ENCODE measurements around the gene KRT7. TPM values are rescaled to one million over a fixed set of nuclear protein-coding genes. Genes with fewer than 3 reads are reported as not detected.

The KRT7 gene
- not detected for total RNA-seq (ENCODE audit: unreplicated experiment)
- long read RNA-seq, result 0 reads

DNA sequence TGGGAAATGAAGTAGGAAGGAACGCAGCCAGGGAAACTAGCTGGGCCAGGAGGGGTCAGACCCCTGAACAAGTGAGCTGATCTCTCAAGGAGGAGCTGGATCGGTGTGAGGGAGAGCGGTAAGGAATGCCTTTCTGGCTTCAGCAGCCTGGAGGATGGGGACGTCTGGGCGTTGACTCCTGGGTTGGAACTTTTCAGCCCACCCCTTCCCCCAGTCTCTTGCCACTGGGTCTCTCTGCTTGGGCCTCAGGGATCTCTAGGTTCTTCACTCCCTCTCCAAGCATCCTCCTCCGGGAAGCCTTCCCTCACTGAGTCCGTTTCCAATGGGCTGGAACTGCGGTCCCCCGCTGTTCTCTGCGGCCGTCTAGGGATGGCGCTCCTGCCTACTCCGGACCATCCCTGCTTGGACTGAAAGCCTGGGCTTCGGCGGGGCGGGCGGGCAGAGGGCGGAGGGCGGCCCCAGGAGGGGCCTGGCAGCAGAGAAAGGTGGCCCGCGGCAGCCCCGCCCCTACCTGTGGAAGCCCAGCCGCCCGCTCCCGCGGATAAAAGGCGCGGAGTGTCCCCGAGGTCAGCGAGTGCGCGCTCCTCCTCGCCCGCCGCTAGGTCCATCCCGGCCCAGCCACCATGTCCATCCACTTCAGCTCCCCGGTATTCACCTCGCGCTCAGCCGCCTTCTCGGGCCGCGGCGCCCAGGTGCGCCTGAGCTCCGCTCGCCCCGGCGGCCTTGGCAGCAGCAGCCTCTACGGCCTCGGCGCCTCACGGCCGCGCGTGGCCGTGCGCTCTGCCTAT, at the start of gene KRT7:
Gene KRT7 (plus strand): TSS at position 570 of the 788 bp plus-strand sequence. CDS start 54 bp downstream, at position 624.
- peaks cover 21% of the 10 kb centered on the region for H3K27me3 Mint-ChIP-seq (ENCODE audit: unreplicated experiment)
- peaks cover 22% of the 10 kb centered on the region for H3K4me1 Mint-ChIP-seq (ENCODE audit: unreplicated experiment)

DNA sequence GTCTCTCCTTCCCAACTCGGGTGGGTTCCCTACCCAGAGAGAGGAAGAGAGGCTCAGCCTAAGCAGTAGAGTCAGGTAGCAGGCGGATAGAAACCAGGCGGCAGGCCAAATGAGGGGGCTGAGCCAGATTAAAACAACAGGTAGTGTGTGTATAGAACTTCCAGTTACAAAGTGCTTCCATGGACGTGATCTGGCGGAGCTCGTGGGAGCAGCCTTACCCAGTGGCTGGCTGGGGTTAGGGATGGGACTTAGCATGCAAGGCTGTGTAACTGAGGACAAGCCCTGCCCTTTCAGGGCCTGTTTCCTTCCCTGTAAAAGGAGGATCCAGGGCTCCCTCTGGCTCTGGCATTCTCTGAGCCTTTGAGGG, 49.5 kb upstream of the KRT7 start:
- peaks cover 18% of the 10 kb centered on the region for H3K27me3 Mint-ChIP-seq (ENCODE audit: unreplicated experiment)
- H3K9me3 Mint-ChIP-seq (ENCODE audit: unreplicated experiment), result no peaks in the 10 kb centered on the region
- peaks cover 54% of the 10 kb centered on the region for H3K4me1 Mint-ChIP-seq (ENCODE audit: unreplicated experiment)
- DNase-seq (ENCODE audit: low spot score), result no peak
- H3K36me3 Mint-ChIP-seq (ENCODE audit: low read depth, unreplicated experiment), result no peaks in the 10 kb centered on the region
- no peak overlapping the region for H3K27ac Mint-ChIP-seq (ENCODE audit: unreplicated experiment)
- TF ChIP-seq, protein P1, sequence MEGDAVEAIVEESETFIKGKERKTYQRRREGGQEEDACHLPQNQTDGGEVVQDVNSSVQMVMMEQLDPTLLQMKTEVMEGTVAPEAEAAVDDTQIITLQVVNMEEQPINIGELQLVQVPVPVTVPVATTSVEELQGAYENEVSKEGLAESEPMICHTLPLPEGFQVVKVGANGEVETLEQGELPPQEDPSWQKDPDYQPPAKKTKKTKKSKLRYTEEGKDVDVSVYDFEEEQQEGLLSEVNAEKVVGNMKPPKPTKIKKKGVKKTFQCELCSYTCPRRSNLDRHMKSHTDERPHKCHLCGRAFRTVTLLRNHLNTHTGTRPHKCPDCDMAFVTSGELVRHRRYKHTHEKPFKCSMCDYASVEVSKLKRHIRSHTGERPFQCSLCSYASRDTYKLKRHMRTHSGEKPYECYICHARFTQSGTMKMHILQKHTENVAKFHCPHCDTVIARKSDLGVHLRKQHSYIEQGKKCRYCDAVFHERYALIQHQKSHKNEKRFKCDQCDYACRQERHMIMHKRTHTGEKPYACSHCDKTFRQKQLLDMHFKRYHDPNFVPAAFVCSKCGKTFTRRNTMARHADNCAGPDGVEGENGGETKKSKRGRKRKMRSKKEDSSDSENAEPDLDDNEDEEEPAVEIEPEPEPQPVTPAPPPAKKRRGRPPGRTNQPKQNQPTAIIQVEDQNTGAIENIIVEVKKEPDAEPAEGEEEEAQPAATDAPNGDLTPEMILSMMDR (IDR thresholded peaks at IDR 0.05; ENCODE audit: unreplicated experiment), result no peak
- no peak overlapping the region for H3K4me3 Mint-ChIP-seq (ENCODE audit: unreplicated experiment)

More for the DNA sequence above, at the start of gene KRT7:
- no peak within 1 kb of the TSS for H3K27ac Mint-ChIP-seq (ENCODE audit: unreplicated experiment)
- DNase-seq (ENCODE audit: low spot score), result no peak
- H3K9me3 Mint-ChIP-seq (ENCODE audit: unreplicated experiment), result no peaks in the 10 kb centered on the region
- TF ChIP-seq, protein P1 (IDR thresholded peaks at IDR 0.05; ENCODE audit: unreplicated experiment), result no peak
- H3K36me3 Mint-ChIP-seq (ENCODE audit: low read depth, unreplicated experiment), result no peaks in the 10 kb centered on the region
- peak within 1 kb of the TSS; percentile 16 for H3K4me3 Mint-ChIP-seq (ENCODE audit: unreplicated experiment)

DNA sequence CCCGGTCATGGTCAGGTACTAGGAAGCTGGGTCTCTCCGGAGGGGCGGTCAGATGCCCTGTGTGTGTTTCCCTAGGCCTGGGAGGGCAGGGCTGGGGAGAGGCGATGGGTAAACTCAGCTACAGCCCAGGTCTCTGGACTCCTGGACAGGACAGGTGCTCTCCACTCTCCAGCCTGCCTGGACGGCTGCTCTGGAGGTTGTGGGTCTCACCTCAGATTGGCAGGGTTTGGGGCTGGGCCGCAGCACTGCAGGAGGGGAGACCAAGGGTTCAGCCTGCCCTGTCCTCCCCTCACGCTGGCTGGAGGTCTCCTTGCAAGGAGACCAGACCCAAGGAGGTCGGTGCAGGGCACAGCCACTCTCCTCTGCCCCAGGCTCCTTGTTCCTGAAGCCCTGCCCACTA, 49.1 kb upstream of the KRT7 start:
- no peak for DNase-seq (ENCODE audit: low spot score)
- H3K9me3 Mint-ChIP-seq (ENCODE audit: unreplicated experiment), result no peaks in the 10 kb centered on the region
- no peak overlapping the region for H3K4me3 Mint-ChIP-seq (ENCODE audit: unreplicated experiment)
- TF ChIP-seq, protein P1 (IDR thresholded peaks at IDR 0.05; ENCODE audit: unreplicated experiment), result no peak
- H3K27ac Mint-ChIP-seq (ENCODE audit: unreplicated experiment), result no peak overlapping the region
- peaks cover 54% of the 10 kb centered on the region for H3K4me1 Mint-ChIP-seq (ENCODE audit: unreplicated experiment)
- no peaks in the 10 kb centered on the region for H3K36me3 Mint-ChIP-seq (ENCODE audit: low read depth, unreplicated experiment)
- H3K27me3 Mint-ChIP-seq (ENCODE audit: unreplicated experiment), result peaks cover 18% of the 10 kb centered on the region

DNA sequence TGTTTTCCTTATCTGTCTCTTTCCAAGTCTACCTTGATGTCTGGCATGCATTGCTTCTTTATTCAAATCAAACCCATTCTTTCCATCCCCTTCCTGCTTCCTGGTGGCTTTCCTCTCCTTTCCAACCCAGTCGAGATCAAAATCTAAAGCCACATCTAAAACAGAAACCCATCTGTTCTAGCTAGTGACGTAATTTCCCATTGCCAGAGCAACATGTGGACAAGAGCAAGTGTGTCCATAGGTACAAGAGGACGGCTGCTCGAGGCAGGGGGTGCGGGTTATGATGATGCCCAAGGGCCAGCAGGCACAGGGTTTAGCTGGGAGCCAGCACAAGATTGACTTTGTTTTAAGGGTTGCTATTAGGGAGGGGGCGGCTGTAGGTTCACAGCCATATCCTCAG, 48.2 kb upstream of the KRT7 start:
- Mint-ChIP-seq H3K9me3 (ENCODE audit: unreplicated experiment) (no peaks in the 10 kb centered on the region), H3K4me1 (ENCODE audit: unreplicated experiment) (peaks cover 57% of the 10 kb centered on the region), H3K36me3 (ENCODE audit: low read depth, unreplicated experiment) (no peaks in the 10 kb centered on the region), H3K27me3 (ENCODE audit: unreplicated experiment) (peaks cover 18% of the 10 kb centered on the region), H3K4me3 (ENCODE audit: unreplicated experiment) (no peak overlapping the region), H3K27ac (ENCODE audit: unreplicated experiment) (peak overlapping the region; percentile 45)
- TF ChIP-seq, protein P1 (IDR thresholded peaks at IDR 0.05; ENCODE audit: unreplicated experiment), result no peak
- DNase-seq (ENCODE audit: low spot score), result no peak

DNA sequence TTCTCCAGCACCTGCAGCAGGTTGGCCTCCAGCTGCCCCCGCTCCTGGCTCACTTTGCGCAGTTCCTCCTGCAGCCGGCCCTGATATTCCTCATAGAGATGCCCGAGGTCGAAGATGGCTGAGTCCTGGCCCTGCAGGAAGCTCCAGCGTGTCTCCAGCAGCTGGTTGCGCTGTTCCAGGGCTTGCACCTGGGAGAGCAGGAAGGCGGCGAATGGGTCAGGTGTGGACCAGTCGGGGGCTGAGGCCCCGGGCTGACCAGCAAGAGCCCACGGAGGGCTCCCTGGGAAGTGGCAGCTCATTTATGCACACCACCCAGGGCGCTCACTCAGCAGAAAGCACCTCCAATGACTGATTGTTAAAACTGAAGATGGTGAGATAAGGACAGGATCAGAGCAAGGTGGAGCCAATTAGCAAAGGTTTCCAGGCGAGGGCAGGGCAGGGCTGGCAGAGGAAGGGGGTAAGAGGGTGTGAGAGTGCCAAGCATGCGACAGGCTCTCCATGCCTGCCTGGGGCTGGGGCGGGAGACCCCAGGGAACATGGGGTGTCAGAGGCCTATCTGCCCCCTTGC, 47.6 kb upstream of the KRT7 start:
- DNase-seq (ENCODE audit: low spot score), result no peak
- peaks cover 57% of the 10 kb centered on the region for H3K4me1 Mint-ChIP-seq (ENCODE audit: unreplicated experiment)
- no peaks in the 10 kb centered on the region for H3K36me3 Mint-ChIP-seq (ENCODE audit: low read depth, unreplicated experiment)
- H3K9me3 Mint-ChIP-seq (ENCODE audit: unreplicated experiment), result no peaks in the 10 kb centered on the region
- H3K27ac Mint-ChIP-seq (ENCODE audit: unreplicated experiment), result peak overlapping the region; percentile 80
- TF ChIP-seq, protein P1 (IDR thresholded peaks at IDR 0.05; ENCODE audit: unreplicated experiment), result no peak
- no peak overlapping the region for H3K4me3 Mint-ChIP-seq (ENCODE audit: unreplicated experiment)
- peaks cover 17% of the 10 kb centered on the region for H3K27me3 Mint-ChIP-seq (ENCODE audit: unreplicated experiment)

Measured in endothelial cell (in vitro differentiated cells).